ENCODE measurements around the gene EVI5L. TPM values are rescaled to one million over a fixed set of nuclear protein-coding genes. Genes with fewer than 3 reads are reported as not detected.

EVI5L gene
- total and polyA plus RNA-seq, 2 of the 13 experiments (the other 11 are each of a cell fraction or from before 2014, with no cell fraction given), result 1.7 to 2.4 TPM

DNA sequence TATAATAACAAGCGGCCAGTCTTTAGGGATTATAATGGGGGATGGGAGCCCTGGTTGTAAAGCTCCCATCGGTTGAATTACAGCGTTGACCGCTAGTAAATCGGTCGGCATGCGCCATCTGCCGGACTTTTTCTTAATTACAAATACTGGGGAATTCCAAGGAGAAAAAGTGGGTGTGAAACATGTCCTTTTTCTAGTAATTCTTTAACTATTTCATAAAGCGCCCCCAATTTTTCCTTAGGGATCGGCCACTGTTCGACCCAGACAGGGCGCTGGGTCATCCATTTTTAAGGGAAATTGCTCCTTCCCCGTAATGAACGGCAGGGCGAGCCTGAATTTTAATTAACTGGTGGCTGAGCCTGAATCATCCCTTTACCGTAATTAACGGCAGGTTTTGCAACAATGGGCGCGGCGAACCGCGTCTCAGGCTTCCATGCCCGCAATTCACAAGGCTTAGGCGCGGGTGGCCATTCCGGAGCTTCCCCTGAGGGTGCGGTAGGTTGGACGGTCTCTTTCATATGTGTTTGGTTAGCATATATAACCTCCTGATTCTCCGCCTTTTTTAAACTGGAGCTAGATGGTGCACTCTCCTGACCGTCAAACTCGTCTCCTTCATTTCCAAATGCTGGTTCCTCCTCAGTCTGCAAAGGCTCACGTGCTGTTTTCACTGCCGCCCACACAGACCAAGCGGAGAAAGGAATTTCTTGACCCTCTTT lies 30.2 kb upstream of the EVI5L start:
- BruUV-seq (replicated peaks), result no TSS peak
- TF ChIP-seq SMC3 (IDR thresholded peaks at IDR 0.05; ENCODE audit: low read length) (peak; percentile 66), STAG1 (CRISPR knock-in tag; IDR thresholded peaks at IDR 0.05) (peak; percentile 78), ZNF572 (CRISPR knock-in tag; IDR thresholded peaks at IDR 0.05) (no peak), TEAD3 (CRISPR knock-in tag; optimal IDR thresholded peaks at IDR 0.05; ENCODE audit: borderline replicate concordance) (peak; percentile 8), GZF1 (CRISPR knock-in tag; IDR thresholded peaks at IDR 0.05) (peak; percentile 98), HNRNPK (IDR thresholded peaks at IDR 0.05; ENCODE audit: low read depth, low read length, poor library complexity, severe bottlenecking) (no peak)
- TF ChIP-seq, protein P1, sequence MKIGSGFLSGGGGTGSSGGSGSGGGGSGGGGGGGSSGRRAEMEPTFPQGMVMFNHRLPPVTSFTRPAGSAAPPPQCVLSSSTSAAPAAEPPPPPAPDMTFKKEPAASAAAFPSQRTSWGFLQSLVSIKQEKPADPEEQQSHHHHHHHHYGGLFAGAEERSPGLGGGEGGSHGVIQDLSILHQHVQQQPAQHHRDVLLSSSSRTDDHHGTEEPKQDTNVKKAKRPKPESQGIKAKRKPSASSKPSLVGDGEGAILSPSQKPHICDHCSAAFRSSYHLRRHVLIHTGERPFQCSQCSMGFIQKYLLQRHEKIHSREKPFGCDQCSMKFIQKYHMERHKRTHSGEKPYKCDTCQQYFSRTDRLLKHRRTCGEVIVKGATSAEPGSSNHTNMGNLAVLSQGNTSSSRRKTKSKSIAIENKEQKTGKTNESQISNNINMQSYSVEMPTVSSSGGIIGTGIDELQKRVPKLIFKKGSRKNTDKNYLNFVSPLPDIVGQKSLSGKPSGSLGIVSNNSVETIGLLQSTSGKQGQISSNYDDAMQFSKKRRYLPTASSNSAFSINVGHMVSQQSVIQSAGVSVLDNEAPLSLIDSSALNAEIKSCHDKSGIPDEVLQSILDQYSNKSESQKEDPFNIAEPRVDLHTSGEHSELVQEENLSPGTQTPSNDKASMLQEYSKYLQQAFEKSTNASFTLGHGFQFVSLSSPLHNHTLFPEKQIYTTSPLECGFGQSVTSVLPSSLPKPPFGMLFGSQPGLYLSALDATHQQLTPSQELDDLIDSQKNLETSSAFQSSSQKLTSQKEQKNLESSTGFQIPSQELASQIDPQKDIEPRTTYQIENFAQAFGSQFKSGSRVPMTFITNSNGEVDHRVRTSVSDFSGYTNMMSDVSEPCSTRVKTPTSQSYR (CRISPR knock-in tag; IDR thresholded peaks at IDR 0.05; ENCODE audit: borderline replicate concordance), result peak; percentile 35; the same call in 1 of the 2 replicates
- TF ChIP-seq, protein P2, sequence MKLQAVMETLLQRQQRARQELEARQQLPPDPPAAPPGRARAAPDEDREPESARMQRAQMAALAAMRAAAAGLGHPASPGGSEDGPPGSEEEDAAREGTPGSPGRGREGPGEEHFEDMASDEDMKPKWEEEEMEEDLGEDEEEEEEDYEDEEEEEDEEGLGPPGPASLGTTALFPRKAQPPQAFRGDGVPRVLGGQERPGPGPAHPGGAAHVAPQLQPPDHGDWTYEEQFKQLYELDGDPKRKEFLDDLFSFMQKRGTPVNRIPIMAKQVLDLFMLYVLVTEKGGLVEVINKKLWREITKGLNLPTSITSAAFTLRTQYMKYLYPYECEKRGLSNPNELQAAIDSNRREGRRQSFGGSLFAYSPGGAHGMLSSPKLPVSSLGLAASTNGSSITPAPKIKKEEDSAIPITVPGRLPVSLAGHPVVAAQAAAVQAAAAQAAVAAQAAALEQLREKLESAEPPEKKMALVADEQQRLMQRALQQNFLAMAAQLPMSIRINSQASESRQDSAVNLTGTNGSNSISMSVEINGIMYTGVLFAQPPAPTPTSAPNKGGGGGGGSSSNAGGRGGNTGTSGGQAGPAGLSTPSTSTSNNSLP (IDR thresholded peaks at IDR 0.05; ENCODE audit: low read depth, low read length), result peak; percentile 64; the same call in 1 of the 2 replicates
- TF ChIP-seq, protein P3, sequence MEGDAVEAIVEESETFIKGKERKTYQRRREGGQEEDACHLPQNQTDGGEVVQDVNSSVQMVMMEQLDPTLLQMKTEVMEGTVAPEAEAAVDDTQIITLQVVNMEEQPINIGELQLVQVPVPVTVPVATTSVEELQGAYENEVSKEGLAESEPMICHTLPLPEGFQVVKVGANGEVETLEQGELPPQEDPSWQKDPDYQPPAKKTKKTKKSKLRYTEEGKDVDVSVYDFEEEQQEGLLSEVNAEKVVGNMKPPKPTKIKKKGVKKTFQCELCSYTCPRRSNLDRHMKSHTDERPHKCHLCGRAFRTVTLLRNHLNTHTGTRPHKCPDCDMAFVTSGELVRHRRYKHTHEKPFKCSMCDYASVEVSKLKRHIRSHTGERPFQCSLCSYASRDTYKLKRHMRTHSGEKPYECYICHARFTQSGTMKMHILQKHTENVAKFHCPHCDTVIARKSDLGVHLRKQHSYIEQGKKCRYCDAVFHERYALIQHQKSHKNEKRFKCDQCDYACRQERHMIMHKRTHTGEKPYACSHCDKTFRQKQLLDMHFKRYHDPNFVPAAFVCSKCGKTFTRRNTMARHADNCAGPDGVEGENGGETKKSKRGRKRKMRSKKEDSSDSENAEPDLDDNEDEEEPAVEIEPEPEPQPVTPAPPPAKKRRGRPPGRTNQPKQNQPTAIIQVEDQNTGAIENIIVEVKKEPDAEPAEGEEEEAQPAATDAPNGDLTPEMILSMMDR (CRISPR knock-in tag; IDR thresholded peaks at IDR 0.05), result peak; percentile 69
- TF ChIP-seq, protein P4, sequence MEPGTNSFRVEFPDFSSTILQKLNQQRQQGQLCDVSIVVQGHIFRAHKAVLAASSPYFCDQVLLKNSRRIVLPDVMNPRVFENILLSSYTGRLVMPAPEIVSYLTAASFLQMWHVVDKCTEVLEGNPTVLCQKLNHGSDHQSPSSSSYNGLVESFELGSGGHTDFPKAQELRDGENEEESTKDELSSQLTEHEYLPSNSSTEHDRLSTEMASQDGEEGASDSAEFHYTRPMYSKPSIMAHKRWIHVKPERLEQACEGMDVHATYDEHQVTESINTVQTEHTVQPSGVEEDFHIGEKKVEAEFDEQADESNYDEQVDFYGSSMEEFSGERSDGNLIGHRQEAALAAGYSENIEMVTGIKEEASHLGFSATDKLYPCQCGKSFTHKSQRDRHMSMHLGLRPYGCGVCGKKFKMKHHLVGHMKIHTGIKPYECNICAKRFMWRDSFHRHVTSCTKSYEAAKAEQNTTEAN (CRISPR knock-in tag; conservative IDR thresholded peaks at IDR 0.05), result no peak

More for the DNA sequence above, 30.2 kb upstream of the EVI5L start:
- WGBS (ENCODE audit: low lambda C conversion rate), result 6% methylated on average over 23 of the region's 34 CpGs
- ATAC-seq, result peak; percentile 45; the same call in 2 of the 3 replicates
- no peaks in the 10 kb centered on the region for H3K36me3 ChIP-seq (replicated peaks in 1 of 2; ENCODE audit: control insufficient read depth in 1 of 2, insufficient read depth in 2 of 2, low read length in 2 of 2)
- peak; percentile 60 for DNase-seq (ENCODE audit: low spot score)
- peaks cover 0 to 36% of the 10 kb centered on the region in 2 experiments for H3K27me3 ChIP-seq (ENCODE audit: control insufficient read depth in 1 of 2, insufficient read depth in 2 of 2, low read length in 2 of 2)
- 0 out of 2 replicates have a peak, but pooled peaks cover 4% of the 10 kb centered on the region for H3K4me1 ChIP-seq (ENCODE audit: insufficient read depth, low read length)
- H3K27ac ChIP-seq (ENCODE audit: extremely low read length, insufficient read depth, low read length), result no peak overlapping the region
- peak overlapping the region; percentile 43; the same call in 1 of the 2 replicates for H3K4me2 ChIP-seq (ENCODE audit: low read depth, low read length)
- H3K9ac ChIP-seq (ENCODE audit: insufficient read depth, low read depth, low read length), result no peak overlapping the region
- intact Hi-C loops (cut with micrococcal nuclease; ENCODE audit: unreplicated experiment), result loop anchor here (2.0 kb wide), 3 partner anchors 51 to 445 kb away; partner anchors contain the start of gene TRAPPC5
- CTCF ChIA-PET (ENCODE audit: low intra/inter-chr PET ratio, low total read pairs), result interaction anchor here (1.2 to 2.5 kb wide), 2 partner anchors 148 to 231 kb away, joined by 6 to 29 read pairs; no protein-coding TSS in a partner anchor
- in situ Hi-C loops (cut with HindIII; ENCODE audit: extremely low pct_ligation_motif_present, low pct_unique_long_range_greater_than_20kb), result loop anchor here (10.0 kb wide), 2 partner anchors 115 to 235 kb away; partner anchors contain the start of gene TRAPPC5
- H2AFZ ChIP-seq (ENCODE audit: low read length), result no peak overlapping the region
- H3K4me3 ChIP-seq (replicated peaks in 1 of 3; ENCODE audit: insufficient read depth in 1 of 3, low read depth in 2 of 3, low read length in 3 of 3), result no peak overlapping the region
- POLR2A ChIA-PET, result interaction anchor here (2.0 kb wide), 1 partner anchor 231 kb away, joined by 7 read pairs; no protein-coding TSS in a partner anchor
- no peak for FAIRE-seq
- H4K20me1 ChIP-seq (ENCODE audit: insufficient read depth, low read length), result no peaks in the 10 kb centered on the region
- H3K9me3 ChIP-seq (ENCODE audit: low read length), result no peaks in the 10 kb centered on the region; the same call in 1 of the 2 replicates
- no peaks in the 10 kb centered on the region for H3K79me2 ChIP-seq (ENCODE audit: insufficient read depth, low read length)
